NCI-H748 (cell line): ENCODE data around the gene PODN.

Experiments used
- DNase-seq: peaks from one replicate; lab custom pipeline; 2025; ENCODE audit not compliant: unreplicated experiment; lab: John Stamatoyannopoulos, UW

Gene PODN

DNA sequence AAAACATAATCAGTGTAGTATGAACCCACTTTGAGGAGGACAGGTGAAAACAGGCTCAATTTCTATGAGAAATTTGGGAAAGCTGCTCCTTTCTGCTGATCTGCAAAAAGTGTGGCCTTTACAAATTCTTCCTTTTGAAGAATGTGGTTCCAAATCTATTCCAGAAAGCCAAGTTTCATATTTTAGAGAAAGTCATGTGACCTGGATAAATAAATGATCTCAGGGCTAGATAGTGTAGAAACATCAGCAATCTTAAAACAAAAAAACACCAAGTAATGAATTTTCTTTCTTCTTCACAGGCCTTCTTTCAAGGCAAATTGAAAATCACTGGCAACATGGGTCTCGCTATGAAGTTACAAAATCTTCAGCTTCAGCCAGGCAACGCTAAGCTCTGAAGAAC lies 11.7 kb upstream of the PODN start:
- DNase-seq: no peak

DNA sequence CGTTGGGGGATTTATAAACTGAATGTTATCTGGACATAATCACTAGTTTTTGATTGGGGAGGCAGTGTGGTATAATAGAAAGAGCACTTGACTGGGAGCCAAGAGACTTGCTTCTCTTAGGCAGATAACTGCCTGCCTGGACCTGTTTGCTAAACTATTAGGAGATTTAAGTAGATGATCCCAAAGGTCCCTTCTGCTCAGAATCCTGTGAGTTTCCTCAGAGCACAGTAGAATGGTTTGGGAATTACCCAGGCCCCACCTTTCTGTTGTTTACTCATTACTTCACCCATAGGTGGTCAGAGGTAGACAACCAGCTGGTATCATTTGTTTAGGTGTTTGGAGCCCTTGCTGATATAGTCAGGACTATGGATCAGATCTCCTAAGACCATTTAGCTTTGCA lies 10.3 kb upstream of the PODN start:
- DNase-seq: no peak

- no peak for DNase-seq
Measured at GRCh38 chr1:53057127-53057526, 4.9 kb upstream of the PODN start.

DNA sequence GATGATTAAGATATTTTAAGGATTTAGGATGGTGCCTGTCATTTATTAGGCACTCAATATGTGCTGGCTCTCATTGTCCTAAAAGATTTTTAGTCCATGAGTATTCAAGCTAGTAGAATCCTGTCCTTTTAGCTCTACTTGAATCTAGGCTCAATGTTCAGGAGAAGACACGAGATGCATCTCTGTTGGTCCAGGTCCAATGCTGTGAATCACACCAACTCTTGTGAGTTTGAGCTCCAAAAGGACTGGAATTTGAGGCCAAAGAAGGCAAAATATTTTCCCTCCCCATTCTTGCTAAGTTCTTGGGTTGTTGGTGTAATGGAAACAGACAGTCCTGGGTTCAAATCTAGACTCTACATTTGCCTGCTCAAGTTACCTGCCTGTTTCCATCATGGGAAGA lies 1.4 kb upstream of the PODN start:
- DNase-seq: no peak

- no peak for DNase-seq
Measured at GRCh38 chr1:53061123-53061858, 722 bp upstream of the PODN start.

DNA sequence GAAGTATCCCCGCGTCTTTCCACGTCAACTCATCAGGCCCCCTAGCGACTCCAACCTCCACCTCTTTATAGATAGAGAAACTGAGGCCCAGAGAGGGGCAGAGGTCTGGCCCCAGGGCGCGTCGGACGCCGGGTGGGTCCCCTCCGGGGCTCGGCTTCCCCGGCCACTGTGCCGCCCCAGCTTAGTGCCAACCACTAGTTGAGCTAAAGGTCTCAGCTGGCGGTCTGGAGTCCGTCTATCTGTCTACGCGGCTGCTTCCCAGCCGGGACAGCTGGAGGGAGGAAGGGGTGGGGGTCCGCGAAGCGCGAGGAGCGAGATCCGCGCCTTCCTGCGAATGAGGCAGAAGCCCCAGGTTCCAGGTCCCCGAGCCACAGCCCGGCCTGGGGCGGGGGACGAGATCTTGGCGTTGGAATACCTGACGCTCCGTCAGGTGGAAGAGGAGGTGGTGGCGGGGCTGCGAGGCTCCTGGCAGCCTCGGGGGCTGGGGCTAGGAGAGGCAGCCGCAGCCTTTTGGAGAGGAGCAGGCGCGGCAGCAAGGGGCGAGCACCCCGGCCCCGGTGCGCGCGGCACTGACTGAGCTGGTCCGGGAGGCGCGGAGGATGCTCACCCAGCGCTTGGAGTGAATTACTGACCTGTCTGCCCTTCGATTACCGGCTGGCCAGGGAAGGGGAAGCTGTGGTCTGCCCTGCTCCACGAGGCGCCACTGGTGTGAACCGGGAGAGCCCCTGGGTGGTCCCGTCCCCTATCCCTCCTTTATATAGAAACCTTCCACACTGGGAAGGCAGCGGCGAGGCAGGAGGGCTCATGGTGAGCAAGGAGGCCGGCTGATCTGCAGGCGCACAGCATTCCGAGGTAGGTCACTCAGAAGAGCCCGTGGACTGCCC lies 937 bp downstream of the PODN start:
- no peak for DNase-seq

- DNase-seq: no peak
Measured at GRCh38 chr1:53063744-53064515, 1.9 kb downstream of the PODN start.

- no peak for DNase-seq
Measured at GRCh38 chr1:53065391-53065790, 3.4 kb downstream of the PODN start.

- no peak for DNase-seq
Measured at GRCh38 chr1:53066488-53066887, 4.5 kb downstream of the PODN start.

DNA sequence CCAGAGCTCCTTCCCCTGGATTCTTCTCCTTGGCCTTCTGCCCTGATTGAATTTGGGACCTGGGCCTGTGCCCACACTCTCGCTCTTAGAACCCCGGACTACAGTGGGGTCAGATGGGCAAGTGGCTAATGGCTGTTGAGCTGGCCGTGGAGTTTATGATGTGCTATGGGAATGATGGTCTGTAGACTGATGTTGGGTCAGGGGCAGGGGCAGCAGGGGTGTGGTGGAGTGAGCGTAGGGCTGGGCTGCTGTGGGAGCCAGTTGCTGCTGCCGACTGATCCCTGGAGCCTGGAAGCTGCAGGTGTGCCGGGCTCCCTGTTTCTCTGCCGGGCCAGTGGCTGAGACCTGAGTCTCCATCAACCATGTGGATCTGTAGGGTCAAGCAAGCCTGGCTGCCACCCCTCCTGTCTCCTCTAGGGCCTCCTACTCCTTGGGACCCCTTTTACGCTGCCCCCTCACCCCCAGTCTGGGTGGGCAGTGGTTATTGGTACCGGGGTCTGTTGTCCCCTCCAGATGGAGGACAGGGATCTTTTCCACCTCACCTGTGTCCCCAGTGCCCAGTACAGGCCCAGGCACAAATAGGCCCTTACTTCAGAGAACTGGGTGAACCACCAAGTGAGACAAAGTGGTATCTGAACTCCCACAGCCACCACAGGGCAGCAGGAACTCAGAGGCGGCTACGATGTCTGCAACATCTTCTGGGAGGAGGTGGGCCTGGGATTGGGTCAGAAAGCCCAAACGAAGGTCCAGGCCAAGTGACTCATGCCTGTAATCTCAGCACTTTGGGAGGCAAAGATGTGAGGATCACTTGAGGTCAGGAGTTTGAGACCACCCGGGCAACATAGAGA lies 5.1 kb downstream of the PODN start:
- no peak for DNase-seq

GRCh38 chr1:53067886-53068285 lies 5.9 kb downstream of the PODN start:
- DNase-seq: no peak

DNA sequence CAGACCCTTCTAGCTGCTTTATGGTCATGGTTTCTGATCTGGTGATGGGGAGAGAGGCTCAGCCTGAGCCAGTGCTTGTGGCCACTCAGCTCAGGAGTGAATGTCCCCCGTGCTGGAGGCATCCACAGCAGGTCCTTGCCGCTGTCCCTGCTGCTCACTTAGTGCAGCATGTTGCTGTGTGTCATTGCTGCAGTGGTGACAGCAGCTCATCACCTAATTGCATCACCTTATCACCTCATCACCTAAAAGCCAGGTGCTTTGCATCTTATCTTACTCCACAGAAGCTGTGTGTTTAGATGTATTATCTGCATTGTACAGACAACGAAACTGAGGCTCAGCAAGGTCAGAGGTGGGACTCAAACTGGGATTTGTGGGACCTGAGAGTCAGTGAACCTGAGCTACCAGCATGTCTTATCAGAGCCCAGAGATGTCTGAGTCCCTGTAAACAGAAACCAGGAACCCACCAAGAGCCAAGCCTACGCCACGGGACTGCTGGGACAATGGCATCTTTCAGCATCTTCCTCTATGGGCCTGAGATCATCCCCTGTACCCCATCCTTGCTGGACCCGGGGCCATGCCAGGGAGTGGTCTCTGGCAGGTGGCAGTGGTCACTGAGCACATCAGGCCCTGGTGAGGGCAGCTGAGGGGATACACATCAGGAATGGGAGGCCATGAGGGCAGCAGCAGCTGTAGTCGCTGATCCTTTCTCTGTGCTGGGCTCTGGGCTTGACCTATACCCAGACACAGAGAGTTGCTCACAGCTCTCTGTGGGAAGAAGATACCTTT lies 6.5 kb downstream of the PODN start:
- DNase-seq: no peak

DNA sequence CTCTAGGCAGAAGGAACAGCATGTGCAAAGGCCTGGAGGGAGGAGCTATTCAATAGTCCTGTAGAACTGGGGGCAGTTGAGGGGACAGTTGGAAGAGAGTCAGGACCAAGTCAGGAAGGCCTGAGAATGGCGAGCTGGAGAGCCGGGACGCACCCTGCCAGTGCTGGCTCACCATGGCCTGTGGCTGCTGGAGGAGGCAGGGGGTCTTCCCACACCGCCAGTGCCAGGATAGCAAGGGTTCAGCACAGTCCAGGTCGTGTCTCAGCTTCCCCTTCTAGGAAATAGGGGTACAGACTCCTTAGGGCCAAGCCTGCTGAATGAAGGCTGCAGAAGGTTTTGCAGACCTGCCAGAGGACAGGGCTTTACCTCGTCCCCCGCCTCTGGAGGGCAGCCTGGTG lies 7.3 kb downstream of the PODN start:
- no peak for DNase-seq

- no peak for DNase-seq
Measured at GRCh38 chr1:53069663-53070327, 7.8 kb downstream of the PODN start.

DNA sequence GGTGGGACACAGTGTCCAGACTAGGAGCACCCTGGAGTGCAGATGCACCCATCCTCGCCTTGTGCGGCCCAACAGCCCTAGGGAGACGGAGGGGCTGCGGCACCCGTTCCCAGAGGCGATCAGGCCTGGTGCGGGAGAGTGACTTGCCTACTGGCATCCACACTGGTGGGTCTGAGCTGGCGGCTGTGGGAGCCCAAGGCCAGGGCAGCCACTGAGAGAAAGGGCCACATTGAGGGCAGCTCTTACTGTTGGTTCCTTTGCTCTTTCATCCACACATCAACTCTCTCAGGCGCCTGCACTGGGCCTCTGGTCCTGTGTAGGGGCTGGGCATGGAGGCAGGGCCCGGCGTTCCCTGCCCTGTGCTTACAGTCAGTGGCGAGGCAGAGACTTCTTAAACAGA lies 8.6 kb downstream of the PODN start:
- no peak for DNase-seq

GRCh38 chr1:53071167-53071865 lies 9.3 kb downstream of the PODN start:
- no peak for DNase-seq

GRCh38 chr1:53071915-53072314 lies 9.9 kb downstream of the PODN start:
- DNase-seq: no peak

GRCh38 chr1:53073287-53073686 lies 11.3 kb downstream of the PODN start:
- DNase-seq: no peak

DNA sequence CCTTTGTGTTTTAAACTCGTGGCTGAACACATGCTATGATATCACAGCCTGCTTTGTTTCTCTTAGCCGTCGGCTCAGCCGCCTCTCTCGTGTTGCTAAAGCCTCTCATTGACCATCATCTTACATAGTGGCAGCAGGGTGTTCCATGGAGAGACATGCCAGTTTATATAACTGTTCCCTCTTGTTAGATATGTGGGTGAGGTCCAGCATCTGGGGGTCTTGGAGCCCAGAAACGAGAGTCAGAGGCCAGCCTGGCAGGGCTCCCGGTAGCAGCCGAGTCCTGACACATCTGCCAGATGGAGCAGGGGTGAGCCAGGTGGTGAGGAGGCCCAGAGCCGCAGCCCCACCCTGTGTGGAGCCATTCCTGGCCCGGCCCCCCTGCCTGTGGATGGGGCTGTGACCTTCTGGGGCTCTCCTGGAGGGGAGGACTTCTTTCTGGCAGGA lies 11.9 kb downstream of the PODN start:
- no peak for DNase-seq
